Stomach (tissue), 9 donors: ENCODE data around the gene MYL5. TPM values are rescaled to one million over a fixed set of nuclear protein-coding genes. Genes with fewer than 3 reads are reported as not detected.
"Not testable (repeated sequence)": the region's sequence is repeated elsewhere in the genome, so short reads cannot be mapped to it uniquely, and the experiment has no call there.

ENCODE experiments used
- DNase-seq, 2 donors: peaks; one replicate each; pipeline versions ENCODE4 v3.0.0 to v3.0.0-alpha.2; 2013 to 2019
- H3K27ac ChIP-seq, 5 donors: fragments of 200-600 bp in 4 of 5; sonication (generic) in 4 of 5; one replicate each; pipeline ENCODE4 v1.5.1; 2013 to 2019; ENCODE audit warnings: mild to moderate bottlenecking in 1 of 5, moderate library complexity in 1 of 5
- H3K27me3 ChIP-seq, 3 donors: fragments of 200-600 bp; sonication (generic); one replicate each; pipeline ENCODE4 v1.5.1; 2017 to 2019; ENCODE audit warnings: mixed run types in 1 of 3
- H3K36me3 ChIP-seq, 4 donors: fragments of 200-600 bp; sonication (generic); 1 replicate in 3 of 4; 2 replicates in 1 of 4; pipeline ENCODE4 v1.5.1; 2016 to 2019
- H3K4me1 ChIP-seq, 4 donors: fragments of 200-600 bp; sonication (generic); one replicate each; pipeline ENCODE4 v1.5.1; 2016 to 2019
- H3K4me3 ChIP-seq, 4 donors: fragments of 200-600 bp; sonication (generic) in 3 of 4; one replicate each; pipeline ENCODE4 v1.5.1; 2016 to 2019; ENCODE audit warnings: mild to moderate bottlenecking in 1 of 4
- H3K9me3 ChIP-seq, 4 donors: fragments of 200-600 bp; sonication (generic); one replicate each; pipeline ENCODE4 v1.5.1; 2016 to 2019
- EP300 ChIP-seq: sonication (generic); formaldehyde crosslinking; IDR thresholded peaks from one replicate; pipeline ENCODE4 v1.6.1; 2017; ENCODE audit warnings: antibody characterized with exemption
- POLR2A ChIP-seq, 4 donors: fragments of 450-650 bp; IDR thresholded peaks; one replicate each; pipeline ENCODE4 v1.6.1; 2016; ENCODE audit warnings: antibody characterized with exemption in 4 of 4, control low read depth in 2 of 4, mild to moderate bottlenecking in 1 of 4, moderate library complexity in 1 of 4
- POLR2AphosphoS5 ChIP-seq, 3 donors: sonication (generic); formaldehyde crosslinking; IDR thresholded peaks; one replicate each; pipeline ENCODE4 v1.6.1; 2016; ENCODE audit warnings: antibody characterized with exemption in 3 of 3
- WGBS, 5 donors: extraction: QIAGEN DNeasy Blood & Tissue Kit in 3 of 5; methylation state at CpG; one replicate each; pipeline versions ENCODE4 v1.1.5 to v1.1.7; 2013 to 2018; 5-methylcytosine and 5-hydroxymethylcytosine counted together
- intact Hi-C: fragments of 100-400 bp; cut with DNase I; formaldehyde crosslinking; loops from one replicate; pipeline ENCODE4 v1.15.1; 2023; ENCODE audit warnings: low total_unique reads
- polyA plus RNA-seq, 3 donors: library from polyadenylated mRNA; stranded (reverse); fragments of 200-250 nt; gene quantifications; one replicate each; pipeline ENCODE4 v1.2.3, GENCODE V29; 2013
- total RNA-seq, 5 donors: library from RNA; depleted of rRNA; stranded (reverse); fragments of >200 nt; gene quantifications; one replicate each; pipeline versions ENCODE4 v1.1.0 to v1.2.3, GENCODE V29; 2014 to 2016
- TF ChIP-seq, protein P1 (sequence below), 7 experiments: fragments of 450-650 bp in 4 of 7; fragments of 200-600 bp in 3 of 7; sonication (generic) in 3 of 7; IDR thresholded peaks; one replicate each; pipeline ENCODE4 v1.5.1; 2016 to 2019; ENCODE audit warnings: antibody characterized with exemption in 7 of 7, control low read depth in 2 of 7, mild to moderate bottlenecking in 1 of 7
- donor health status: healthy with polysubstance abuse.
- donor health status: Bipolar disorder and iron deficiency.
- donor health status: healthy.

The MYL5 gene
- total and polyA plus RNA-seq, 8 donors, result 7.0 to 148 (median 16.2) TPM

GRCh38 chr4:635851-636627, 38.3 kb upstream of the MYL5 start:
- Histone ChIP-seq H3K27me3 (peaks cover 0 to 45% (median 0%) of the 10 kb centered on the region in 3 donors), H3K4me1 (no peaks in the 10 kb centered on the region), H3K27ac (no peak overlapping the region), H3K9me3 (peaks cover 0 to 15% (median 0%) of the 10 kb centered on the region in 4 donors), H3K4me3 (no peak overlapping the region), H3K36me3 (no peaks in the 10 kb centered on the region)
- 81 to 88% (median 83%) methylated on average over 21 to 22 of the region's 22 CpGs for WGBS, 5 donors
- intact Hi-C loops, result no loop called here
- TF ChIP-seq POLR2AphosphoS5 (IDR thresholded peaks at IDR 0.05), result no peak
- TF ChIP-seq POLR2A (IDR thresholded peaks at IDR 0.05), result no peak
- TF ChIP-seq, protein P1, sequence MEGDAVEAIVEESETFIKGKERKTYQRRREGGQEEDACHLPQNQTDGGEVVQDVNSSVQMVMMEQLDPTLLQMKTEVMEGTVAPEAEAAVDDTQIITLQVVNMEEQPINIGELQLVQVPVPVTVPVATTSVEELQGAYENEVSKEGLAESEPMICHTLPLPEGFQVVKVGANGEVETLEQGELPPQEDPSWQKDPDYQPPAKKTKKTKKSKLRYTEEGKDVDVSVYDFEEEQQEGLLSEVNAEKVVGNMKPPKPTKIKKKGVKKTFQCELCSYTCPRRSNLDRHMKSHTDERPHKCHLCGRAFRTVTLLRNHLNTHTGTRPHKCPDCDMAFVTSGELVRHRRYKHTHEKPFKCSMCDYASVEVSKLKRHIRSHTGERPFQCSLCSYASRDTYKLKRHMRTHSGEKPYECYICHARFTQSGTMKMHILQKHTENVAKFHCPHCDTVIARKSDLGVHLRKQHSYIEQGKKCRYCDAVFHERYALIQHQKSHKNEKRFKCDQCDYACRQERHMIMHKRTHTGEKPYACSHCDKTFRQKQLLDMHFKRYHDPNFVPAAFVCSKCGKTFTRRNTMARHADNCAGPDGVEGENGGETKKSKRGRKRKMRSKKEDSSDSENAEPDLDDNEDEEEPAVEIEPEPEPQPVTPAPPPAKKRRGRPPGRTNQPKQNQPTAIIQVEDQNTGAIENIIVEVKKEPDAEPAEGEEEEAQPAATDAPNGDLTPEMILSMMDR (IDR thresholded peaks at IDR 0.05), result no peak
- TF ChIP-seq EP300, result no peak
- DNase-seq, result no peak

DNA sequence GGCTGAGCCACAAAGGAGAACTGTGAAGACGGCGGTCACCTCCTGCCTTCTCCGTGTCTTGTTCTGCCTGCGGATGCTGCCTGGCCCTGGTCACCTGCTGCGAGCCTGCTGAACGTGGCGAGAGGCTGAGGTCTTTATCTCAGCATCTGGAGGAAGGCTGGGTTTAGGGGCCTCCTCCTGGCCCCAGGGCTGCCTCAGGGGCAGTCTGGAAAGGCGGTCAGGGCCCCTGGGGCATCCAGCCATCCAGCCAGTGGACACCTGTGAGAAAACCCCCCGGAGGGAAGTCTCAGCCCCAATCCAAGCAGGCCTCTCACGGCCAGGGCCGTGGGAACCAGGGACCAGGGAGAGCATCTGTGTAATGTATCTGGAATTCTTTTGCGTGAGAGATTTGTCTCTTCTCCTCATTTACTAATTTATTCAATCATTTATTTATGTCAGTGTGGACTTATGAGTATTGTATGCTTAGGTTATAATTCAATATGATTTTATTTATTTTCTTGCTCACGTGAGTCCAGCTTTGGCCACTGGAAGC, 37.6 kb upstream of the MYL5 start:
- no peak for DNase-seq
- WGBS, 5 donors, result 69 to 75% (median 73%) methylated on average over 13 of the region's 13 CpGs
- no peak overlapping the region for H3K27ac ChIP-seq
- H3K4me1 ChIP-seq, result no peaks in the 10 kb centered on the region
- H3K27me3 ChIP-seq, result peaks cover 0 to 51% (median 5%) of the 10 kb centered on the region in 3 donors
- intact Hi-C loops, result no loop called here
- TF ChIP-seq POLR2AphosphoS5 (IDR thresholded peaks at IDR 0.05) (no peak), POLR2A (IDR thresholded peaks at IDR 0.05) (no peak), EP300 (no peak)
- TF ChIP-seq, protein P1 (IDR thresholded peaks at IDR 0.05), result no peak
- no peak overlapping the region for H3K4me3 ChIP-seq
- peaks cover 0 to 21% (median 4%) of the 10 kb centered on the region in 4 donors for H3K9me3 ChIP-seq
- H3K36me3 ChIP-seq, result no peaks in the 10 kb centered on the region

DNA sequence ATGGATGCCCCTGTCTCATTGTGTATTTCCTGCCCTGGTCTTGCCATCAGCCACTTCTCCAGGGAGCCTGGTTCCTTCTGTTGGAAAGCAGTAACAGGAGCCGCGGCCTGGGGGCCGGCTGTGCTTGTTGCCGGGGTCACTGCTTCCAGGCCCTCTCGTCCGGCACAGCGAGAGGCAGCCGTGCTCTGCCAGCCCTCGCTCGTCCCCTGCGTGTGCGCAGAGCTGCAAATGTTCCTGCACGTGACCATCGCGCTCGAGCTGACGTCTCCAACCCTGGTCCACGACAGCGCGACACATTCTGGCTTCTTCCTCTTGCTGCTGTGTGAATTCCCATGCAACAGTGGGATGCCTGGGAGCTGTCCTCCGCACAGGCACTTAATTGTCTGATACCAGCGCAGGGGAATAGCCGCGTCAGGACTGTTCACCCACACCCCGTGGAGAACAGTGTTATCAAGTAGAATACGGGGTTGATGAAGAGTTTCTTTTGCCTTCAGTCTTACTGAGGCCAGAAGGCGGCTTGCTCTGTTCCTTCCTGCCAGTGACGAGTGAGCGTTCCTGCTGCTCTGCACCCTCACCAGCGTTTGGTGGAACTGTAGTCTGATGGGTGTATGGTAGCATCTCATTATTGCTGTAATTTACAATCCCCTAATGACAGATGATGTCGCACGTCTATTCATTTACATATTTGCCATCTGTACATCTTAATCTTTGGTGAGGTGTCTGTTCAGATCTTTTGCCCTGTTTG, 36.6 kb upstream of the MYL5 start:
- DNase-seq, result no peak
- Histone ChIP-seq H3K9me3 (peaks cover 0 to 20% (median 11%) of the 10 kb centered on the region in 4 donors), H3K27me3 (peaks cover 0 to 54% (median 5%) of the 10 kb centered on the region in 3 donors), H3K4me1 (no peaks in the 10 kb centered on the region), H3K4me3 (no peak overlapping the region), H3K36me3 (no peaks in the 10 kb centered on the region), H3K27ac (no peak overlapping the region)
- no peak for TF ChIP-seq EP300
- intact Hi-C loops, result no loop called here
- WGBS, 5 donors, result 69 to 78% (median 72%) methylated on average over 26 to 32 of the region's 32 CpGs

GRCh38 chr4:642366-642765, 32.0 kb upstream of the MYL5 start:
- Histone ChIP-seq H3K9me3 (peaks cover 0 to 23% (median 11%) of the 10 kb centered on the region in 4 donors), H3K27me3 (peaks cover 0 to 40% (median 9%) of the 10 kb centered on the region in 3 donors)
- DNase-seq, H3K4me1 ChIP-seq, H3K36me3 ChIP-seq, H3K4me3 ChIP-seq, H3K27ac ChIP-seq, intact Hi-C loops: not testable (repeated sequence)
- WGBS, 5 donors, result 79 to 91% (median 86%) methylated on average over 6 of the region's 6 CpGs

- H3K4me3 ChIP-seq, result no peak overlapping the region
- intact Hi-C loops, result no loop called here
- TF ChIP-seq EP300 (no peak), POLR2AphosphoS5 (IDR thresholded peaks at IDR 0.05) (no peak), POLR2A (IDR thresholded peaks at IDR 0.05) (no peak)
- TF ChIP-seq, protein P1 (IDR thresholded peaks at IDR 0.05), result no peak
- H3K27ac ChIP-seq, result no peak overlapping the region
- no peak for DNase-seq
- H3K27me3 ChIP-seq, result peaks cover 0 to 53% (median 28%) of the 10 kb centered on the region in 3 donors
- no peaks in the 10 kb centered on the region for H3K36me3 ChIP-seq
- H3K4me1 ChIP-seq, result peaks cover 0 to 8% (median 0%) of the 10 kb centered on the region in 4 donors
- 62 to 86% (median 75%) methylated on average over 32 of the region's 32 CpGs for WGBS, 5 donors
- H3K9me3 ChIP-seq, result peaks cover 0 to 20% (median 10%) of the 10 kb centered on the region in 4 donors
Observed at GRCh38 chr4:646460-646859, 27.9 kb upstream of the MYL5 start.
